NCI-H524 (cell line): ENCODE data around the gene PPP1CB.

ENCODE experiments used
- DNase-seq, 2 experiments: peaks; one replicate each; lab custom pipeline; 2025; lab: John Stamatoyannopoulos, UW

The PPP1CB gene

DNA sequence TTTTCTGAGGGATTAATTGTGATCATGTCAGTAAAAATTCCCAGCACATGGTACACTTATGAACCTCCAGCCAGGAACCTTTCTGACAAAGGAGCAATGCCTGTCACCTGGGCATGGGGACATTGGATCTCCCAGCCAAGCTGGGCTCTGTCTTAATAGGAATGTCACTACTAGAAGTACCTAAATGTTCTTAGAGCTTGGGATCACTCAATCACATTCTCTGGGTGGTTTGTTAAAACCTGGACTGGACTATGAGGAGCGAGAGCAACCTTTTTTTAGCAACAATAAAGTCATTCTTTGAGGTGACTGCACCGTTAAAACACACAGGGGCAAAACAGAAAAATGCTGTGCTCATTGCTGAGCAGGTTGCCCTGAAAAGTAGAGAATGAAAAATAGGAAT, 6.4 kb upstream of the PPP1CB start:
- no peak for DNase-seq

DNA sequence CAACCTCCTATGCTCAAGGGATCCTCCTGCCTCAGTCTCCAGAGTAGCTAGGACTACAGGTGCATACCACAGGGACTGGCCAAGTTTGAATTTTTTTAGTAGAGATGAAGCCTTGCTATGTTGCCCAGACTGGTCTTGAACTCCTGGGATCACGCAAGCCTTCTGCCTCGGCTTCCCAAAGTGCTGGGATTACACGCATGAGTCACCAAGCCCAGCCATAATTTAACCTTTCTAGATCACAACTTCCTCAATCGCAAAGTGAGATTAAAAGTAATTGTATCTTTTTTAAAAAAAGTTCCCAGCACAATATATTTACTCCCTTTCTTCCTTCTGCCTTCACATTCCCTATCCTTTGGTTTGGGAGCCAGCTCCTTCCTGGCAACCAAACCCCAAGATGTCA, 5.8 kb upstream of the PPP1CB start:
- no peak for DNase-seq

DNA sequence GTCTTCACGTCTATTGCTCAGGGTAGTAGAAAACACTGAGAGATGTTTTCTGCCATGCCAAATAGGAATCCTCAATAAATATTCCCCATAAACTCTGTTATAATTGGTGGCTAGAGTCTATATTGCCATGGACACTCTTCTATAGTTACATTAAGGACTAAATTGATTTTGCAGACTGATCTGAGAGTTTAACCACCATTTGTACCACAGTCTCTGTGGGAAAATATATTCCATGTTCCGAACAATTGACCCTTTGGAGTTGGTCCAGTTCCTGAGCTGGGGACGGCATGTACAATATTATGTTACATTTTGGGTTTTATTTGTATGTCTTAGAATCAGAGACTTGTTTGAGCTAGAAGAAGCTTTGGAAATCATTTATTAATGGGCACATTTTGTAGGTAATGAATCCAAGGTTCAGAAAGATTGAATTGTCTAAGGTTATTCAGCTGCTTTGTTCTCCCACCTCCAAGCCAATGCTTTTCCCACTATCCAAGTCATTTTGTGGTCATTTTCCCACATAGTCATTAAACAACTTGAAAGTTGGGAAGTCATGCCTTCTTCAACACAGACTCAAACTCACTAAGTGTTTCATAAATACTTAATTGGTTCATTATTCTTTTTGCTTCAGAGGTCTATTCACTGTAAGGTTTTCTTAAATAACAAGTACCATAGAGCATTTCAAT, 5.1 kb upstream of the PPP1CB start:
- DNase-seq: no peak

DNA sequence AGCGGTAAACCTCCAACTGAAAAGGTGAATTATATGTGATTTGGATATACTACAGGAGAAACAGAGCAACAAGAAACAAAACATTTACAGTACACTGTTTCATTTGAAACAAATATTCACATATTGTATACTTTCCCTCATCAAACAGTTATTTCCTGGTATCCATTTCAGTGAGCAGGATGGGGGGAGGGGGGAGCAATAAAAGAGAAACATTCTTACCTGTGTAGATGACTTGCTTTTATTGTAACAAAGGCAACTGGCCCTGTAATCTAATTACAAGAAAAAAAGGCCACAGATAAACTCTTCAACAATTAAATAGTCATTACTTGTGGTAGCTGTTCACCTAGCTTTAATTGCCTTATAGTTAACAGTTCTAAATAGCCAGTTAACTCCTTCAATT, 3.9 kb upstream of the PPP1CB start:
- DNase-seq: no peak

DNA sequence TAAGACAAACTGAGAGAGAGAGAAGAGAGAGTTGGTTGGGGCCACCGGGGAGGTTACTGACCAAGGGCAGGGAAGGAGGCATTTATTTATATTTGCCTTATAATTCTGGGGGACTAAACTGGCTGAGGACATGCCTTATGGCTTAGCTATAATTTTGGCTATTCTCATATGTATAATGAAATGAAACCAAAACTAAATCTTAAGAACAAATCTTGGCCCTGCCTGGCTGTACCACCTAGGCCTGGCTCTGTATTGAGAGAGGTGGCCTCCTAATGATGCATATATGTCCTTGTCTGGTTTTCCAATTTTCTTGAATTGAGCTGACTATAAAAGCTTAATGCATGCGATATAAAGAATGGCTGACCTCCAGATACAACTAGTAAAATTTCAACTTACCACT, 3.5 kb upstream of the PPP1CB start:
- DNase-seq: no peak

DNA sequence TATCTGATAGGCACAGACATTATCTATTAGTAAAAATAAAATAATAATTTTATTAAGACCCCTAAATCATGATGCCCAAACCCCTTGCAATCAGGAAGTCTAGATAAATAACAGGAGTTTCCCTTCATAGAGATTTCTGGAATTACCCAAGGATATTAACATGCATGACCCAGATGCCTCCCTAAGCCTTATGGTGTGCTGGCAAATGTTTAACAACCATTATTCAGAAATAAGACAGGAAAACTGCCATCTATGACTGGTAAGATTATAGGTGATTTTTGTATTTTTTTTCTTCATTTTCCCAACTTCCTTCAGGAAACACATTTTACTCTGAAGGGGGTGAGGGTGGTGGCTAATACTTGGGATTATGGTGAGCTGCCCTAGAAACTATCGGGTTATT, 2.7 kb upstream of the PPP1CB start:
- no peak for DNase-seq

DNA sequence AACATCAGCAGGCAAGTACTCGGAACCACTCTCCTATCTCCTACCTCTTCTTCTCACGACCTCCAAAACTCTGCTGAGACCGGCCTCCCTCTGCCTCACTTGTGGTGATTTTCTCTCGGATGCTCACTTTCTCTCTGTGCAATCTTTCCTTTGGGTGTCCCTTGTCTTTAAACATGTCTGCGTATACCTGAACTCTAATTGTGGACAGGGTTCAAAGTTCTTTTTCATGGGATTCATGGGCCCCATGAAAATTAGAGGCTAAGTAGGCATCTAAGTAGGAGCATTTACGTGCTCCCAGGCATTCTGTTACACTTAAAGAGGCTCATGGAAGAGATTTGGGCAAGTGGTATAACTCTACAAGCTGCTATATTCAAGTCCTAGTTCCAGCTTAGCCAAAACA, 2.1 kb upstream of the PPP1CB start:
- DNase-seq: no peak

DNA sequence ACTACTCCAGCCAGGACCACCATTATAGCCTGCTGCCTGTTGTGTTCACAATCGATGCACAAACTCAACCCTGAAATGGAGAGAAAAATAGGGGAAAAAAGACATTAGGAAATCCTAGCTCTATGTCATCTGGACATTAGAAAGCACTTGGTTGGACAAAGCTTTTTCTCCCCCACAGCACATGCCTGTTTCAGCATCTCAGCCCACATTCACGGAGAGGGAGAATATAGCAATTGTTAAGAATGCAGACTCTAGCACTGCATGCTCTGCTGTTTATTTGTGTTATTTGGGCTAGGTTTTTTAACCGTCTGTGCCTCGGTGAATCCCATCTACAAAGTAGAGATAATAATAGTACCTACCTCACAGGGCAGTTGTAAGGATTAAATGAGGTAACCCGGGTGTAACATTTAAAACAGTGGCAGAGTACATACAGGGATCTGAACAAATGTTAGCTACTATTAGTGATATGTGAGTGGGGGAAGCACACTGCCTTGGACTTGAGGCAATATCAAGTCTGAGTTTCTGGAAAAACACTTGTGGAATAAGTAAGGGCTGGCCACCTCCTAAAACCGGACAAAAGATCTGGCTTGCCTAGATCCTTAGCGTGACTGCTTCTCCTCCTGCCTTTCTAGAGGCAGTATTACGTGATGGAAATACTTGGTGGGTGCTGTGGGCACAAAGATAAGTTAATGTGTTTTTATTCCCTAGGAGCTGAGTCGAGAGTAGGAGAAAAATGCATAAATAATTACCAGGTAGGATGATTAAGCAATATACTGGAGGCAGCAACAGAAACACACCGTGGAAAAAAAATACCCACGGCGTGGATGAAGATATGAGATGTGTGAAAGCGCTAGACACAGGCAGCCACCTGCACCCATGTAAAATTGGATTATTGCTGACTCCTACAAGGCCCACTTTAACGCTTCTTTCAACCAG, 1.0 kb upstream of the PPP1CB start:
- peak in 1 of 2 experiments; percentile 38 for DNase-seq

DNA sequence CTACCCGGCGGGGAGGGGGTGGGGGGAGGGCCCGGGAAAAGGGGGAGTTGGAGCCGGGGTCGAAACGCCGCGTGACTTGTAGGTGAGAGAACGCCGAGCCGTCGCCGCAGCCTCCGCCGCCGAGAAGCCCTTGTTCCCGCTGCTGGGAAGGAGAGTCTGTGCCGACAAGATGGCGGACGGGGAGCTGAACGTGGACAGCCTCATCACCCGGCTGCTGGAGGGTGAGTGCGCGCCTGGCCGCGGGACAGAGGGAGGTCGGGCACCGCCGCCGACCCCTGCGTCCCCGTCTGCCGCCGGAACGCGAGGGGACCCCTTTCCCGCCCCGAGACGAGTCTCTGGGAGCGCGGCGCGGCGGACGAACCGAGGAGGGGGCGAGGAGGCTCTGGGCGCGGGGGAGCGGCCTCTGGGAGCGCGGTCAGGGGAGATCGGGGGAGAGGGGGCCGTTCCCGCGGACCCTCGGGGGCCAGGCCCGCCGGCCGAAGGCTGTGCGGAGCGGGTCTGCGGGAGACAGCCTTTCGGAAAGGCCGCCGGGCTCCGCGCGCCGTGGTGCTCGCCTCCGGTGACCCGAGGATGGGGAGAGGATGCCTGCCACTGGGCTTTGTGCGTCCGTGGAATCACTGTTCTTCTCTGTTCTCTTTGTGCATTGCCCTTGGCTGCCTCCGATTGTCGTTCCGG, 463 bp downstream of the PPP1CB start:
- DNase-seq: peak; percentile 42 to 92

DNA sequence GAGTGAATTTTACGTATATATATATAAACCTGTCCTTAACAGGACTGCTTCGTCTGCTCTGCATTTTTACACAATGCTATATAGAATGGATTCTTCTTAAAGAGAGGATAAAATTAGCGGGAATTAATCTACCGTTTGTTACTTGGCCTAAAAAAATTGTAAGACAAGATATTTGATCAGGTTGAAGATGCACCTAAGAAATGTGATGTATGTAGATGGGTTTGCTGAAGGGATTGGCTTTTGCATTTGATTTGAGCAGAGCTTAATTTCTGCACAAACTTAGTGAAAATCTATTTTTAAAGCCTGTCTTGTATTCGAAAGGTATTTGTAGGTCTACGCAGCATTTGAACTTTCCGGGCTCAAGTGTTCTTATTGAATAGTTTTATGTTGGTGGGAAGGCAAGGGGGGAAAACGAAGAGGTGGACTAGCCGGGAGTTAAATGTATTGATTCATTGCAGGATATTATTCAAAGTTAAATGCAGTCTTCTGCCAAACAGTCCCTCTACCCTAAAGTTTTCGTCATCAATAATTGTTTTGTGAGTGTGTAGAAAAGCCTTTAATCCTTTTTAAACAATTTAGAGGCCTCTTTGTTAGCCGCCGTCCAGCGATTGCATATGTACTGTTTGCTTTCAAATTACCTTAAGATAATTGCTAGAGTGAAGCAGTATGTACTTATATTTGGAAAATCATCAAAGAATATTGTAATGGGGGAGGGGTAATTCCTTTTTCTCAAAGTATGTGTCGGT, 1.2 kb downstream of the PPP1CB start:
- peak in 1 of 2 experiments; percentile 42 for DNase-seq

DNA sequence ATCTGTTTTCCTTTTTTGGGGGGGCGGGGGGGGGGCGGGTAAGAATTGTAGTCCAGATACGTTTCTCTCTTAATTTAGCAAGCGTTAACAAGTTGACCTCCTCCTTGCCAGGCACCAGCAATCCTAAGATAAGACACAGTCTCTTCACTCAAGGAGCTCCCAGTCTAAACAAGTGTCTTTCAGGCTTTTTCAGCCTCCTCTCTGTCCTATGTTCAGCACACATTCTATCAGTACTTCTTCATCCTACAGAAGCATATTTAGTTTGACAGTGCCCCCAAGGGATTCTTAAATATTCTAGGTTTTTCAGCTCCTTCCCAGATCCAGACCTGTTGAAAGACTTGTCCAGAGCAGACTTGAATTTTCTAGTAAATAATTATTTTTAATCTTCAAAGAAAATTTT, 2.7 kb downstream of the PPP1CB start:
- DNase-seq: no peak

DNA sequence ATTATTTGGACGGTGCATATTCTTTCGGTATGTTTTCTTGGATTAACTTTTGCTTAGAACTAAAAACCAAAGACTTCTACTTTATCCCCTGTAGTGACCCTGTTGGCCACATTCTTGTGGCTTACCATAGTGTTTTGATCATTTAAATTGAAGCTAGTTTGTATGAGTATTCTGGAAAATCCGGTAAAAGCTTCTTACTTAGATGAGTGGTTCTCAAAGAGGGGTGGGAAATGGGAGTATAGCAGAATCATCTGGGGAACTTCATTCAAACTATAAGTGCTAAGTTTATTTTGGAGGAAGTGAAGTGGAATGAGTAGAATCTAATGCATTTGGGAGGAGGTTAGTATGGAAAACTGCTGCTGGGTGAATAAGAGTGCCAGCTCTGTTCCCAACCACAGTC, 3.8 kb downstream of the PPP1CB start:
- no peak for DNase-seq

DNA sequence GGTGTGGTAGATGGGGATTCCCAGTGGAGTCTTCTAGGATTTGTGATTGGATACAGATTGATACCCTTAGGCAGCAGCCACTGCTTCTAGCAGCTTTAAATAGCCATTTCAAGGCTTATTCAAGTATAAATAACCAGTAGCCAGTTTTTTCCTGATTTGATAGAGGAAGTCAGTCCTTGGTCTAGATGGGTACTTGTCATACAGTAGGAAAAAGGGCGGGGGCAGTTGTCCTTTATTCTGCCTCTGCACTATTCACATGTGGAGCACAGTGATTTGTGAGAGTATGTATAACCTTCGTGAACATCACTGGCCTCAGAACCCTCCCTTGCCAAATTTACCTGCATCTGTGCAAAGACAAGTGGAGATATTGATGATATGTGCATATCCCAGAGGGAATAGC, 6.8 kb downstream of the PPP1CB start:
- DNase-seq: no peak

DNA sequence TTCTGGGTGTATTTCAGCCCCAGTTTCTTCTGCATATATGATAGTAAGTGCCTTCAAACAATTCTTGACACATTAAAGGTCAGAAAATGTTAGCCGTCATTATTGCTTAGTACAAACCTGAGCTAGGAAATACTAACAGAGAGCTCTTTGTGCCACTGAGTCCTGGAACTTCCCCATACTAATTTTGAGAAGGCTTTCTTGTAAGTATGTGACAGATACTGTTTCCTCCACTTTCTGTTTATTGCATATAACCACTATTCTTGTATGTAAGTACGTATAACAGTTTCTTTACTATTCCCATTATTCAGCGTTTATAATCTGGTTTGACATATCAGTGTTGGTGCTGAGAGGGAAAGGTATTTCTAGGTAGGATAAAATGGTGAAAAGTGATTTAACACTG, 9.8 kb downstream of the PPP1CB start:
- DNase-seq: no peak

DNA sequence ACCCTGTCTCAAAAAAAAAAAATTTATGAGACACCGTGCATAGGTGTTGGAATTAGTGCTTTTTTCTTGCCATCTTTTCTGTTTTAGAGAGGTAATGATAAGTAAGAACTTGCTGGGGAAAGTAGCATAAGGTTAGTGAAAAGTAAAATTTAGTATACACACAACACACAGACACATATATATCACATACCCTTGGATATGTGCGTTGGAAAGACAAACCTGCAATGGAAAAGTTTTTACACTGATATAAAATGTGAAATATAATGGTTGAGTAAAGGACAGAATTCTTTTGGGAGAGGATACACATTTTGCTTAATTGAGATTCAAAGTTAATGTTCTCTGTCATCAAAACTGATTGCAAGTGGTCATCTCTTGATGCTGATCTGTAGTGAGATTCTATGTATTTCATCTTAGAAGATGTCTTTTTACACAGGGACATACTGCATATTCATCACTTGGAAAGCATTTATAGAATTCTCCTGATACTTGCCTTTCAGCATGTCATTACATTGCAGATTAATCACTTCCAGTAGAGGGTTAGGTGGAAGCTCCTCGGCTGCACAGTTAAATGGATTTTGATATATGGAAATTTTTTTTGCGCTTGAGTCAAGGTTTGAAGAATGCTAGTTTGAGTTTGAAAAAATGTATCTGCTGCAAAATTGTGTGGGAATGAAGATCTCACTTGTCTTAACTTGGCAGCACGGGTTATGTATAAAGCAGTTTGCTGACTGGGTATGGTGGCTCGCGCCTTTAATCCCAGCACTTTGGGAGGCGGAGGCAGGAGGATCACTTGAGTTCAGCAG, 13.5 kb downstream of the PPP1CB start:
- no peak for DNase-seq

DNA sequence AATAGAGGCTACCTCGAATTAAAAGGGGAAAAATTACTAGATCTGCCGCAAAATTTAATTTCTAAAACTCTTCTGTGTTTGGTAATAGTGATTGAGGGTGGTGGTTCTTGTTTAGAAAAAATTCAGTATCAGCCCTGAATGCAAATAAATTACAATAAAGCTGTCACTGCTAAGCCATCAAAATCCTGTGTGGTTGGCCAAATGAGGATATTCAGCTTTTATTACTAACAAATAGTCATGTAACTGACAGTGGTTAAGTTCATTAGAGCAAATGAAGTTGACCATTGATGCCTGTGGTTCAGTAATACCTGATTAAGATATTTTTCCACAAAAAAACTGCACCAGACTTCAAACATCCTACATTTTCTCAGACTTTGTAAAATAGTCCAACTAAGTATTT, 14.4 kb downstream of the PPP1CB start:
- no peak for DNase-seq

DNA sequence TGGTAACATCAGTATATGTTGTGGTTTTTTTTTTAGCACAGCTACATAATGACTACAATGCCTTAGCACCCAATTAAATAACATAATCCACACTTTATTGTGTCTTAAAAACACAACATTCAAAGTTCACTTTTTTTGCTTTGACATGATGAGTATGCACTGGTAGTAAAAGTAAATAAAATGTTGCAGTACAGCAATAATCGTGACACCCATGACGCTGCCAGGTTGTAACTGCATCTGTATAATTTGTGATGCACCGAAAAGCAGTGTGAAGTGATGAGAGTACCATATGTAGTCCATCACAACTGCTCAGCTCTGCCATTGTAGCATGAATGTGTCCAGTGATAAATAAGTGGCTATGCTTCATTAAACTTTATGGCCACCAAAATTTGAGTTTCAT, 15.7 kb downstream of the PPP1CB start:
- DNase-seq: no peak

DNA sequence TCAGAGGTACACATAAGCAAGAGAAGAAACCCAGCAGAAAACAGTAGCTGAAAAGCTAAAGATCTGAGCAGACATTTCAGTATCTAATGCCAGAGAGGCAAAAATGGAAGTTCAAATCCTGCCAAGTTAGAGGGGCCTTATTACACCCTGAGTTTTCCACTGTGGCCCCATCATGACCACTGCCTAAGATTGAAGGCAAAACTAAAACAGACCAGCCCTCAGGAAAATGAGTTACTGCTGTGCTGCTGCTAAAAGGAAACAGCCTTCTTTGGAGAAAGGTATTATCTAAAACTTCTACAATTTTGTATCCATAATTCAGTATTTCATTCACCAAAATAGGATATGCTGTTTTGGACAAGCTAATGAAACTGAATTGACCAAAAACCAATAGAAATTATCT, 16.8 kb downstream of the PPP1CB start:
- DNase-seq: no peak

DNA sequence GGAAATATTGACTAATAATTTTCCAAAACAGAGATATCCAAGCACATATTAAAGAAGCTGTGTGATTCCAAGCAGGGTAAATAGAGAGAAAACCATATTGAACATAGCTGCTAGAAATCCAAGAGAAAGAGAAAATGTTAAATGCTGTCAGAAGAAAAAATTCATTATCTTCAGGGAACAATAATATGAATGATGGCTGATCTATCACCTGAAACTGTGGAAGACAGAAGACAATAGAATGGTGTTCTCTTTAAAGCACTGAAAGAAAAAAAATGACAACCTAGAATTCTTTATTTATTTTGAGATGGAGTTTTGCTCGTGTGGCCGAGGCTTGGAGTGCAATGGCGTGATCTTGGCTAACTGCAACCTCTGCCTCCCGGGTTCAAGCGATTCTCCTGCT, 17.3 kb downstream of the PPP1CB start:
- no peak for DNase-seq

DNA sequence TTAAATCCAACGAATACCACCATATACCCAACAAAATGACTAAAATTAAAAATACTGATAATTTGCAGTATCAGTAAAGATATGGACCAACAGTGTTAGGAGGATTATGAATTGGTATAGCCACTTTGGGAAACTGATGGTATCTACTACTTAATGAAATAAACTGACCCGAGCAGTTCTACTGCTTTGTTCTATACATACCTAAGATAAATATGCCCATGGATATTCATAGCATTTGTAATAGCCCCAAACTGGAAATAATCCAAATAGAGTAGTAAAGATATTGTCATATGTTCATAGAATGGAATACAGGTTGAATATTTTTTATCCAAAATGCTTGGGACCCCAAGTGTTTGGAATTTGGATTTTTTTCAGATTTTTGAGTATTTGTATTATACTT, 20.7 kb downstream of the PPP1CB start:
- no peak for DNase-seq

DNA sequence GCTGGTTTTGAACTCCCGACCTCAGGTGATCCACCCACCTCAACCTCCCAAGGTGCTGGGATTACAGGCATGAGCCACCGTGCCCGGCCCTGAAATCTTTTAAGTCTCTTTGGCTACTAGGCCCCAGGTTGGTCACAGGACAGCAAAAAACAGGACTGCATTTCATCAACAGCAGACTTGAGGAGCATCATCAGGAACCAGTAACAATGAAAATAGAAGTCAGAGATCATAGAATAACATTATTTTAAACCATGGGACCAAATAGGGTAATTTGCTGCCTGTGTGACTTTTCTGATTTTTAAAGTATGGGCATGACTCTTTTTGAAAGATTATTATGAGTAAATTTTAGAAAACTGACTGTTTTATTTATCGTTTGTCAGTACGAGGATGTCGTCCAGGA, 24.8 kb downstream of the PPP1CB start:
- DNase-seq: no peak
